SK-N-SH (cell line): ENCODE measurements around the gene TMED3.

Source experiments
- CTCF ChIP-seq: fragments of 200-600 bp; sonication (generic); IDR thresholded peaks from 2 replicates; pipeline ENCODE4 v1.6.1; 2017; ENCODE audit warnings: antibody characterized with exemption, mild to moderate bottlenecking, moderate library complexity
- MAX ChIP-seq: IDR thresholded peaks from 2 replicates; pipeline ENCODE4 v1.4.0; 2012; ENCODE audit warnings: low read depth
- REST ChIP-seq: IDR thresholded peaks from 2 replicates; pipeline ENCODE4 v1.6.1; 2012; ENCODE audit warnings: mild to moderate bottlenecking, low read depth, low read length, moderate library complexity
- SMC3 ChIP-seq: IDR thresholded peaks from 2 replicates; pipeline ENCODE4 v1.6.1; 2012; ENCODE audit warnings: low read depth, low read length, improper control_type of control experiment
- USF2 ChIP-seq: fragments of 150-350 bp; IDR thresholded peaks from 2 replicates; pipeline ENCODE4 v1.6.1; 2017; ENCODE audit warnings: antibody characterized with exemption, low read length, low read depth, borderline replicate concordance

- TF ChIP-seq CTCF (no peak), REST (no peak), MAX (no peak), SMC3 (no peak), USF2 (no peak)
Observed at GRCh38 chr15:79357566-79357965, 46.7 kb downstream of the TMED3 start.
